Hepatocyte (in vitro differentiated cells): ENCODE measurements around the gene PRTFDC1. TPM values are rescaled to one million over a fixed set of nuclear protein-coding genes. Genes with fewer than 3 reads are reported as not detected.

ENCODE experiments used
- DNase-seq: peaks from one replicate; pipeline ENCODE4 v3.0.0-alpha.2; 2016; ENCODE audit warnings: low spot score
- H2AFZ ChIP-seq: fragments of 200-600 bp; sonication (generic); 2 replicates; pipeline ENCODE4 v1.6.0; 2016; ENCODE audit warnings: antibody characterized with exemption, mild to moderate bottlenecking
- H3K27ac ChIP-seq: fragments of 200-600 bp; sonication (generic); 2 replicates; pipeline ENCODE4 v1.5.1; 2016; ENCODE audit warnings: mild to moderate bottlenecking
- H3K27me3 ChIP-seq: fragments of 200-600 bp; sonication (generic); 2 replicates; pipeline ENCODE4 v1.6.1; 2016
- H3K36me3 ChIP-seq: fragments of 200-600 bp; sonication (generic); replicated peaks from 2 replicates; pipeline ENCODE4 v1.5.1; 2016; ENCODE audit warnings: low read depth; ENCODE audit not compliant: insufficient read depth
- H3K4me1 ChIP-seq: fragments of 200-600 bp; sonication (generic); 2 replicates; pipeline ENCODE4 v1.5.1; 2016; ENCODE audit warnings: mild to moderate bottlenecking, moderate library complexity; ENCODE audit not compliant: insufficient read depth
- H3K4me2 ChIP-seq: fragments of 200-600 bp; sonication (generic); 2 replicates; pipeline ENCODE4 v1.6.0; 2016
- H3K4me3 ChIP-seq: fragments of 200-600 bp; sonication (generic); 2 replicates; pipeline ENCODE4 v1.5.1; 2016; ENCODE audit warnings: mild to moderate bottlenecking
- H3K79me2 ChIP-seq: fragments of 200-600 bp; sonication (generic); 2 replicates; pipeline ENCODE4 v1.6.0; 2017; ENCODE audit warnings: mild to moderate bottlenecking
- H3K9me2 ChIP-seq: fragments of 200-600 bp; sonication (generic); replicated peaks from 2 replicates; pipeline ENCODE4 v1.6.0; 2017; ENCODE audit warnings: mild to moderate bottlenecking; ENCODE audit not compliant: insufficient read depth
- H3K9me3 ChIP-seq: fragments of 200-600 bp; sonication (generic); 2 replicates; pipeline ENCODE4 v1.5.1; 2016; ENCODE audit warnings: low read depth, mild to moderate bottlenecking
- H4K20me1 ChIP-seq: fragments of 200-600 bp; sonication (generic); 2 replicates; pipeline ENCODE4 v1.6.0; 2016; ENCODE audit warnings: mild to moderate bottlenecking; ENCODE audit not compliant: insufficient read depth, poor library complexity, severe bottlenecking
- CTCF ChIP-seq: fragments of 200-600 bp; sonication (generic); IDR thresholded peaks from 2 replicates; pipeline ENCODE4 v1.5.1; 2016; ENCODE audit warnings: antibody characterized with exemption, mild to moderate bottlenecking; ENCODE audit not compliant: poor library complexity
- EZH2 ChIP-seq: fragments of 200-600 bp; sonication (generic); IDR thresholded peaks from 2 replicates; pipeline ENCODE4 v1.6.1; 2016; ENCODE audit warnings: antibody characterized with exemption, mild to moderate bottlenecking, borderline replicate concordance
- EZH2phosphoT487 ChIP-seq: fragments of 200-600 bp; sonication (generic); IDR thresholded peaks from one replicate; pipeline ENCODE4 v1.6.1; 2018; ENCODE audit warnings: antibody characterized with exemption, mild to moderate bottlenecking, low read depth, moderate library complexity; ENCODE audit not compliant: unreplicated experiment, severe bottlenecking
- WGBS: methylation state at CpG from one replicate; pipeline ENCODE4 v1.1.6; 2016; ENCODE audit warnings: low lambda C conversion rate; ENCODE audit errors: missing lambda C conversion rate; 5-methylcytosine and 5-hydroxymethylcytosine counted together
- polyA plus RNA-seq: library from polyadenylated mRNA; unstranded; fragments of >200 nt; fragmentation: Nextera tagmentation; extraction: Ambion mirVana; gene quantifications from 2 replicates; pipeline ENCODE4 v1.2.1, GENCODE V29; 2016
- total RNA-seq: library from RNA; depleted of rRNA; stranded (reverse); fragments of >200 nt; gene quantifications from 2 replicates; pipeline ENCODE4 v1.2.3, GENCODE V29; 2014

Gene PRTFDC1
- total and polyA plus RNA-seq, 2 experiments from 2014 or later: 6.4 to 14.7 TPM

DNA sequence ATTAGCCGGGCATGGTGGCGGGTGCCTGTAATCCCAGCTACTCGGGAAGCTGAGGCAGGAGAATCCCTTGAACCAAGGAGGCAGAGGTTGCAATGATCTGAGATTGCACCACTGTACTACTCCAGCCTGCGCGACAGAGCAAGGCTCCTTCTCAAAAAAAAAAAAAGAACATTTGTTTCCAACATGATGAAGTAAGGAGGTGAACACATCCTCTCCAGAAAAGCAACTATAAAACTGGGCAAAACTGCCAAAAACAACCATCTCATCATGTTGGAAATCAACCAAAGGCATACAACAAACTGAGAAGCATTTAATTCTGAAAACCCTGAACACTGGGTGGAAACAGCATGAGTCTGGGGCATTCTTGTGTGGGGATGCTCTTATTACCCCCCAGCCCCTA lies 14.3 kb downstream of the PRTFDC1 start:
- H3K27me3 ChIP-seq: no peaks in the 10 kb centered on the region
- TF ChIP-seq EZH2 (no peak), CTCF (no peak)
- H3K79me2 ChIP-seq: no peaks in the 10 kb centered on the region
- H3K4me1 ChIP-seq: peaks cover 9% of the 10 kb centered on the region
- H2AFZ ChIP-seq: no peak overlapping the region
- H3K9me3 ChIP-seq: no peaks in the 10 kb centered on the region
- no peaks in the 10 kb centered on the region for H3K36me3 ChIP-seq
- no peak overlapping the region for H3K4me3 ChIP-seq
- 98% methylated on average over 5 of the region's 5 CpGs for WGBS
- no peak for DNase-seq
- H3K9me2 ChIP-seq: no peaks in the 10 kb centered on the region
- no peaks in the 10 kb centered on the region for H4K20me1 ChIP-seq
- no peak overlapping the region for H3K27ac ChIP-seq
- no peak overlapping the region for H3K4me2 ChIP-seq

DNA sequence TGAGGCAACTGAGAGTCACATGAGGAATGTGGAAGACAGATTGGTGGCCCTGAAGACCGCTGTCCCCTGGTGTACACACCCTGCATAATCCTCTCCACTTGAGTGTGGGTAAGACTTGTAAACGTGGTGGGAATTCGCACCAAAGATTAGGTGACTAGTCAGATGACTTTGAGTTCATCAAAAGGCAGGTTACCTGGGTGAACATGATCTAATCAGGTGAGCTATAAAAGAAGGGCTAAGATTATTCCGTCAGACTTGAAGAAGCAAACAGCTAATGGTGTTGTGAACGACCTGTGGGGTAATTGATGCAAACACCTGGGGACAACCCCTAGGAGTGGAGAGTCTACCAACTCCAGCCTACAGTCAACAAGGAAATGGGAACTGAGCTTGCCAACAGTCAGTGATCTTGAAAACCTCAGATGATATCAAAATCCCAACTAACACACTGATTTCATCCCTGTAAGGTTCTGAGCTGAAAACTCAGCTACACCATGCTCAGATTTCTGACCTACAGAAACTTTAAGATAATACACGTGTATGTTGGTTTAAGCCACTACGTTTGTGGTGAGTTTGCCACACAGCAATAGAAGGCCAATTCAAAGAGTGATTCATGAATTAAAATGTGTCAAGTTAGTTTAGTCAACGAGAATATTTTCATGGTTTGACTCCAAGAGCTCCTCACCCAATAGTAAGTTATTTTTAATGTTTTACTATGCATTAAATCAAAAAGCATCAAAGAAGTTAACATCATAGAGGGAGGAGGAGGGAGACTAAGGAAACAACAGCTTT lies 16.7 kb downstream of the PRTFDC1 start:
- no peak for TF ChIP-seq EZH2
- no peak for TF ChIP-seq CTCF
- no peak for TF ChIP-seq EZH2phosphoT487
- peak overlapping the region; percentile 83 for H3K27ac ChIP-seq
- no peaks in the 10 kb centered on the region for H3K36me3 ChIP-seq
- no peaks in the 10 kb centered on the region for H3K9me2 ChIP-seq
- H4K20me1 ChIP-seq: no peaks in the 10 kb centered on the region
- H3K27me3 ChIP-seq: no peaks in the 10 kb centered on the region
- no peaks in the 10 kb centered on the region for H3K79me2 ChIP-seq
- 66% methylated on average over 8 of the region's 8 CpGs for WGBS
- no peaks in the 10 kb centered on the region for H3K9me3 ChIP-seq
- no peak overlapping the region for H2AFZ ChIP-seq
- no peak overlapping the region for H3K4me2 ChIP-seq
- H3K4me1 ChIP-seq: peaks cover 9% of the 10 kb centered on the region
- peak; percentile 58 for DNase-seq
- H3K4me3 ChIP-seq: no peak overlapping the region

- Histone ChIP-seq H3K9me2 (no peaks in the 10 kb centered on the region), H2AFZ (no peak overlapping the region), H3K9me3 (no peaks in the 10 kb centered on the region), H3K27me3 (no peaks in the 10 kb centered on the region), H3K4me1 (peaks cover 9% of the 10 kb centered on the region), H3K4me2 (no peak overlapping the region), H3K27ac (no peak overlapping the region), H4K20me1 (no peaks in the 10 kb centered on the region), H3K36me3 (no peaks in the 10 kb centered on the region), H3K4me3 (no peak overlapping the region), H3K79me2 (no peaks in the 10 kb centered on the region)
- TF ChIP-seq CTCF (no peak), EZH2 (no peak), EZH2phosphoT487 (no peak)
- DNase-seq: no peak
- 85% methylated on average over 1 of the region's 1 CpG for WGBS
Observed at GRCh38 chr10:24931236-24931635, 21.2 kb downstream of the PRTFDC1 start.
